Esophagus muscularis mucosa (tissue), 4 donors: ENCODE data around the gene CFAP161. TPM values are rescaled to one million over a fixed set of nuclear protein-coding genes. Genes with fewer than 3 reads are reported as not detected.

ENCODE experiments used
- DNase-seq: peaks from one replicate; pipeline ENCODE4 v3.0.0-alpha.2; 2017; ENCODE audit errors: extremely low spot score
- H3K27ac ChIP-seq, 4 donors: fragments of 200-600 bp; sonication (generic); replicated peaks in 1 of 4; 1 replicate in 3 of 4; 2 replicates in 1 of 4; pipeline ENCODE4 v1.5.1; 2016 to 2019; ENCODE audit warnings: mild to moderate bottlenecking in 1 of 4
- H3K27me3 ChIP-seq, 4 donors: fragments of 200-600 bp; sonication (generic); one replicate each; pipeline versions ENCODE4 v1.5.1 to v1.6.0; 2016 to 2019
- H3K36me3 ChIP-seq, 4 donors: fragments of 200-600 bp; sonication (generic); one replicate each; pipeline ENCODE4 v1.5.1; 2016 to 2019
- H3K4me1 ChIP-seq, 4 donors: fragments of 200-600 bp; sonication (generic); one replicate each; pipeline ENCODE4 v1.5.1; 2016 to 2019
- H3K4me3 ChIP-seq, 4 donors: fragments of 200-600 bp; sonication (generic); 1 replicate in 2 of 4; 2 replicates in 2 of 4; pipeline ENCODE4 v1.5.1; 2016 to 2019; ENCODE audit warnings: mild to moderate bottlenecking in 4 of 4, moderate library complexity in 1 of 4
- H3K9me3 ChIP-seq, 4 donors: fragments of 200-600 bp; sonication (generic); 1 replicate in 3 of 4; 2 replicates in 1 of 4; pipeline ENCODE4 v1.5.1; 2016 to 2019
- EP300 ChIP-seq: sonication (generic); formaldehyde crosslinking; IDR thresholded peaks from one replicate; pipeline ENCODE4 v1.6.1; 2017; ENCODE audit warnings: antibody characterized with exemption
- POLR2A ChIP-seq: fragments of 450-650 bp; IDR thresholded peaks from one replicate; pipeline ENCODE4 v1.6.1; 2017; ENCODE audit warnings: antibody characterized with exemption, moderate library complexity, mild to moderate bottlenecking, low read depth
- POLR2AphosphoS5 ChIP-seq, 2 donors: sonication (generic); formaldehyde crosslinking; IDR thresholded peaks; one replicate each; pipeline ENCODE4 v1.6.1; 2017; ENCODE audit warnings: antibody characterized with exemption in 2 of 2
- WGBS: methylation state at CpG from one replicate; pipeline ENCODE4 v1.1.5; 2018; 5-methylcytosine and 5-hydroxymethylcytosine counted together
- intact Hi-C: fragments of 100-400 bp; cut with DNase I; formaldehyde crosslinking; loops from one replicate; pipeline ENCODE4 v1.15.1; 2023
- total RNA-seq, 4 donors: library from RNA; depleted of rRNA; stranded (reverse); fragments of >200 nt; gene quantifications; one replicate each; pipeline versions ENCODE4 v1.1.0 to v1.2.1, GENCODE V29; 2016
- TF ChIP-seq, protein P1 (sequence below), 3 experiments: fragments of 200-600 bp in 2 of 3; fragments of 450-650 bp in 1 of 3; sonication (generic) in 2 of 3; IDR thresholded peaks; one replicate each; pipeline ENCODE4 v1.5.1; 2017 to 2019; ENCODE audit warnings: antibody characterized with exemption in 3 of 3, mild to moderate bottlenecking in 2 of 3, moderate library complexity in 1 of 3

The CFAP161 gene
- total RNA-seq, 4 donors from 2014 or later = 0.66 to 0.71 TPM; not detected in 2

DNA sequence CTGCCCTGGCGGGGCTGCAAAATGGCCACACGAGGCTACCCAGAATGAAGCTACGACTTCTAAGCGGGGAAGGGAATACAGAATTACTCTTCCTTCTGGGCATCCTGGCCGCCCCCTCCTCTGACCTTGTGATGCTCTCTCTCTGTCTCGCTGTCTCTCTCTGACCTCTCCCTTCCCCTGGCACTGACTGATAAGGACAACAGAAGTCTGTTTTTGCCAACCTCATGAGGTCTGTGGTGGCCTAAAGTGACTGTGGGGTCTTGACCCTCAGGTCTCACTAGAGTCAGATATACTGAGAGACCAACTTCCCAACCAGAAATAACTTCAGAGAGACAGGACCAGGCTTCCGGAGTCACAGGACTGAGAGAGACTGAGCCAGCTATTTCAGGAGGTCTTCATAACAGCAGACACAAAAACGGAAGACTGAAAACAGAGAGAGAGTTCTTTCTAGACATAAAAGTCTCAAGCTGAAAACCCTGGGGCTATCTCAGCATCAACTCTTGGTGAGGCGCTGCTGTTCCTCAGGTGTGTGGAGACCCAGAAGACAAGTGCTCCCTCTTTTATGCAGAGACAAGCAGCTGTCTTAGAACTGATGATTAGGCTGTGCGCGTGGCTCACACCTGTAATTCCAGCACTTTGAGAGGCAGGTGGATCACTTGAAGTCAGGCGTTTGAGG, 38.2 kb upstream of the CFAP161 start:
- H3K9me3 ChIP-seq = no peaks in the 10 kb centered on the region
- no peaks in the 10 kb centered on the region for H3K36me3 ChIP-seq
- intact Hi-C loops = no loop called here
- peaks cover 13 to 21% (median 17%) of the 10 kb centered on the region in 4 donors for H3K4me1 ChIP-seq
- H3K4me3 ChIP-seq = no peak overlapping the region
- 79% methylated on average over 12 of the region's 12 CpGs for WGBS
- H3K27ac ChIP-seq = no peak overlapping the region
- no peak for TF ChIP-seq POLR2A
- TF ChIP-seq, protein P1, sequence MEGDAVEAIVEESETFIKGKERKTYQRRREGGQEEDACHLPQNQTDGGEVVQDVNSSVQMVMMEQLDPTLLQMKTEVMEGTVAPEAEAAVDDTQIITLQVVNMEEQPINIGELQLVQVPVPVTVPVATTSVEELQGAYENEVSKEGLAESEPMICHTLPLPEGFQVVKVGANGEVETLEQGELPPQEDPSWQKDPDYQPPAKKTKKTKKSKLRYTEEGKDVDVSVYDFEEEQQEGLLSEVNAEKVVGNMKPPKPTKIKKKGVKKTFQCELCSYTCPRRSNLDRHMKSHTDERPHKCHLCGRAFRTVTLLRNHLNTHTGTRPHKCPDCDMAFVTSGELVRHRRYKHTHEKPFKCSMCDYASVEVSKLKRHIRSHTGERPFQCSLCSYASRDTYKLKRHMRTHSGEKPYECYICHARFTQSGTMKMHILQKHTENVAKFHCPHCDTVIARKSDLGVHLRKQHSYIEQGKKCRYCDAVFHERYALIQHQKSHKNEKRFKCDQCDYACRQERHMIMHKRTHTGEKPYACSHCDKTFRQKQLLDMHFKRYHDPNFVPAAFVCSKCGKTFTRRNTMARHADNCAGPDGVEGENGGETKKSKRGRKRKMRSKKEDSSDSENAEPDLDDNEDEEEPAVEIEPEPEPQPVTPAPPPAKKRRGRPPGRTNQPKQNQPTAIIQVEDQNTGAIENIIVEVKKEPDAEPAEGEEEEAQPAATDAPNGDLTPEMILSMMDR (IDR thresholded peaks at IDR 0.05) = no peak
- TF ChIP-seq POLR2AphosphoS5 (IDR thresholded peaks at IDR 0.05) = no peak
- no peak for DNase-seq
- peaks cover 0 to 20% (median 0%) of the 10 kb centered on the region in 4 donors for H3K27me3 ChIP-seq

- Histone ChIP-seq H3K36me3 (no peaks in the 10 kb centered on the region), H3K9me3 (no peaks in the 10 kb centered on the region), H3K4me3 (no peak overlapping the region), H3K27me3 (peaks cover 0 to 23% (median 0%) of the 10 kb centered on the region in 4 donors), H3K4me1 (peaks cover 13 to 21% (median 17%) of the 10 kb centered on the region in 4 donors), H3K27ac (peak overlapping the region in 1 of 4 donors; percentile 27)
- no peak for TF ChIP-seq POLR2A
- TF ChIP-seq, protein P1 (IDR thresholded peaks at IDR 0.05) = no peak
- no peak for TF ChIP-seq POLR2AphosphoS5 (IDR thresholded peaks at IDR 0.05)
- TF ChIP-seq EP300 = no peak
- 86% methylated on average over 6 of the region's 6 CpGs for WGBS
- no peak for DNase-seq
- intact Hi-C loops = no loop called here
Observed at GRCh38 chr15:81096398-81096797, 37.7 kb upstream of the CFAP161 start.

DNA sequence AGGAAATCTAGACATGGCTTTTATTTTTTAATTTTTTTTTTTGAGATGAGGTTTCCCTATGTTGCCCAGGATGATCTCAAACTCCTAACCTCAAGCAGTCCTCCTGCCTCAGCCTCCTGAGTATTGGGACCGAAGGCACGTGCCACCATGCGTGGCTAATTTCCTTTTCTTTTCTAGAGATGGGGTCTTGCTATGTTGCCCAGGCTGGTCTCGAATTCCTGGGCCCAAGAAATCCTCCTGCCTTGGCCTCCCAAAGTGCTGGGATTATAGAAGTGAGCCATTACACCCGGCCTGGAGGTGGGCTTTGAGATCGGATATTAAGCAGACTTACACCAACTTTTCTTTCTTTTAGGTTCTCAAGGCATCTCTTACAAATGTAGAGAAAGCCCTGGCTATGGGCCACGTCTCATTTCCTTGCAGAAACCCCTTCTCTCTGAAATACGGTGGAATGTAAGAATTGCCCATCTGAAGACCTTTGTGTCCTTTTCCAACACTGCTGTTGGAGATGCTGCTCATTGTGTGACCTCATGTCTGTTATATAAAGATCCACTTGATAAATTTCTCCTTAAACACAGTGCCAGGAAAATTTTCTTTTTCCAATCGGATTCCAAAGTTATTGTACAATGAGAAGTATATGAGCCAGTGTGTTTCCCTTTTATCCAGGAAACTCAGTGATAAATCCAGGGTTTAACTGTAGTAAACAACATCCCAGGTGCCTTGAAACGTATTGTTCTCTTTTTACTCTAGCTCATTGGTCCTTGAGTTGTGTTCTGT, 36.8 kb upstream of the CFAP161 start:
- H3K36me3 ChIP-seq = no peaks in the 10 kb centered on the region
- 75% methylated on average over 10 of the region's 10 CpGs for WGBS
- intact Hi-C loops = no loop called here
- H3K9me3 ChIP-seq = no peaks in the 10 kb centered on the region
- no peak for TF ChIP-seq EP300
- TF ChIP-seq POLR2A = no peak
- H3K27ac ChIP-seq = no peak overlapping the region
- peaks cover 0 to 23% (median 0%) of the 10 kb centered on the region in 4 donors for H3K27me3 ChIP-seq
- no peak for DNase-seq
- no peak overlapping the region for H3K4me3 ChIP-seq
- peaks cover 8 to 21% (median 12%) of the 10 kb centered on the region in 4 donors for H3K4me1 ChIP-seq

GRCh38 chr15:81097890-81098280, 36.2 kb upstream of the CFAP161 start:
- Histone ChIP-seq H3K4me3 (no peak overlapping the region), H3K36me3 (no peaks in the 10 kb centered on the region), H3K27me3 (peaks cover 0 to 23% (median 0%) of the 10 kb centered on the region in 4 donors), H3K4me1 (peaks cover 3 to 15% (median 7%) of the 10 kb centered on the region in 4 donors), H3K9me3 (no peaks in the 10 kb centered on the region), H3K27ac (peak overlapping the region in 1 of 4 donors; percentile 9)
- peak; percentile 74 for DNase-seq
- TF ChIP-seq EP300 (no peak), POLR2A (no peak), POLR2AphosphoS5 (IDR thresholded peaks at IDR 0.05) (no peak)
- TF ChIP-seq, protein P1 (IDR thresholded peaks at IDR 0.05) = no peak
- 84% methylated on average over 5 of the region's 5 CpGs for WGBS
- intact Hi-C loops = no loop called here

GRCh38 chr15:81098349-81098748, 35.7 kb upstream of the CFAP161 start:
- peaks cover 0 to 26% (median 0%) of the 10 kb centered on the region in 4 donors for H3K27me3 ChIP-seq
- H3K9me3 ChIP-seq = no peaks in the 10 kb centered on the region
- no peak overlapping the region for H3K4me3 ChIP-seq
- intact Hi-C loops = no loop called here
- 81% methylated on average over 4 of the region's 4 CpGs for whole genome bisulfite sequencing
- H3K4me1 ChIP-seq = peaks cover 0 to 14% (median 4%) of the 10 kb centered on the region in 4 donors
- peak; percentile 26 for DNase-seq
- TF ChIP-seq POLR2A (no peak), POLR2AphosphoS5 (IDR thresholded peaks at IDR 0.05) (no peak), EP300 (no peak)
- TF ChIP-seq, protein P1 (IDR thresholded peaks at IDR 0.05) = no peak
- H3K36me3 ChIP-seq = no peaks in the 10 kb centered on the region
- H3K27ac ChIP-seq = peak overlapping the region in 1 of 4 donors; percentile 9
